GM23338 (cell line): ENCODE data around the gene BZW2. TPM values are rescaled to one million over a fixed set of nuclear protein-coding genes. Genes with fewer than 3 reads are reported as not detected.

Experiments
- ATAC-seq: fragments of 200-7000 bp; cut with Tn5 transposase; 3 replicates; pipeline ENCODE4 v1.9.1; 2020
- DNase-seq: peaks from one replicate; pipeline ENCODE4 v3.0.0-alpha.2; 2015; ENCODE audit warnings: low spot score
- H2AFZ ChIP-seq: fragments of 200-600 bp; sonication (generic); 2 replicates; pipeline ENCODE4 v1.8.0; 2016; ENCODE audit warnings: antibody characterized with exemption, mild to moderate bottlenecking, moderate library complexity
- H3F3A ChIP-seq: fragments of 200-600 bp; sonication (generic); replicated peaks from 2 replicates; pipeline ENCODE4 v1.8.0; 2017; ENCODE audit warnings: antibody characterized with exemption, mixed run types, low read depth
- H3K27ac ChIP-seq: fragments of 200-600 bp; sonication (generic); 2 replicates; pipeline ENCODE4 v1.6.1; 2016; ENCODE audit warnings: low read depth
- H3K27me3 ChIP-seq: fragments of 200-600 bp; sonication (generic); 2 replicates; pipeline ENCODE4 v1.8.0; 2016; ENCODE audit warnings: mild to moderate bottlenecking, mixed run types, moderate library complexity; ENCODE audit not compliant: insufficient read depth
- H3K36me3 ChIP-seq: fragments of 200-600 bp; sonication (generic); 2 replicates; pipeline ENCODE4 v1.8.0; 2016; ENCODE audit warnings: mild to moderate bottlenecking; ENCODE audit not compliant: insufficient read depth
- H3K4me1 ChIP-seq: fragments of 200-600 bp; sonication (generic); 2 replicates; pipeline ENCODE4 v1.8.0; 2016; ENCODE audit warnings: mild to moderate bottlenecking, moderate library complexity; ENCODE audit not compliant: insufficient read depth
- H3K4me2 ChIP-seq: fragments of 200-600 bp; sonication (generic); 2 replicates; pipeline ENCODE4 v1.7.1; 2017; ENCODE audit warnings: mixed run types
- H3K4me3 ChIP-seq: fragments of 200-600 bp; sonication (generic); 2 replicates; pipeline ENCODE4 v1.6.1; 2016; ENCODE audit warnings: mixed run types
- H3K79me2 ChIP-seq: fragments of 200-600 bp; sonication (generic); replicated peaks from 2 replicates; pipeline ENCODE4 v1.8.0; 2017; ENCODE audit warnings: mild to moderate bottlenecking; ENCODE audit not compliant: insufficient read depth
- H3K9me2 ChIP-seq: fragments of 200-600 bp; sonication (generic); 2 replicates; pipeline ENCODE4 v1.8.0; 2017; ENCODE audit not compliant: insufficient read depth
- H4K20me1 ChIP-seq: fragments of 200-600 bp; sonication (generic); replicated peaks from 2 replicates; pipeline ENCODE4 v1.8.0; 2017; ENCODE audit warnings: mild to moderate bottlenecking; ENCODE audit not compliant: insufficient read depth
- H3K27ac Mint-ChIP-seq: 2 replicates; pipeline ENCODE4 v1.8.0; 2020; ENCODE audit warnings: inconsistent platforms, mild to moderate bottlenecking, moderate library complexity, mixed read lengths
- H3K27me3 Mint-ChIP-seq: 3 replicates; pipeline ENCODE4 v1.8.0; 2022; ENCODE audit warnings: low read depth, mild to moderate bottlenecking, moderate library complexity, mixed read lengths, inconsistent platforms; ENCODE audit not compliant: insufficient read depth, poor library complexity
- H3K36me3 Mint-ChIP-seq: 3 replicates; pipeline ENCODE4 v1.8.0; 2021; ENCODE audit warnings: low read depth, mild to moderate bottlenecking, inconsistent platforms, moderate library complexity, mixed read lengths
- H3K4me1 Mint-ChIP-seq: 3 replicates; pipeline ENCODE4 v1.8.0; 2020; ENCODE audit warnings: mild to moderate bottlenecking, inconsistent platforms, mixed read lengths
- H3K4me3 Mint-ChIP-seq: 3 replicates; pipeline ENCODE4 v1.8.0; 2021; ENCODE audit warnings: moderate library complexity, mild to moderate bottlenecking, inconsistent platforms, mixed read lengths
- H3K9me3 Mint-ChIP-seq: 3 replicates; pipeline ENCODE4 v1.8.0; 2020; ENCODE audit warnings: moderate library complexity, mild to moderate bottlenecking, inconsistent platforms, mixed read lengths
- CREB1 ChIP-seq: fragments of 250-450 bp; sonication (Bioruptor Pico); IDR thresholded peaks from 2 replicates; pipeline ENCODE4 v1.5.0; 2020; ENCODE audit warnings: low read depth, mild to moderate bottlenecking, moderate library complexity
- ETS1 ChIP-seq: IDR thresholded peaks from 2 replicates; pipeline ENCODE4 v1.6.1; 2016; ENCODE audit warnings: antibody characterized with exemption
- EZH2 ChIP-seq: fragments of 200-600 bp; sonication (generic); IDR thresholded peaks from one replicate; pipeline ENCODE4 v1.8.0; 2017; ENCODE audit warnings: antibody characterized with exemption, mild to moderate bottlenecking, low read depth; ENCODE audit not compliant: unreplicated experiment
- EZH2phosphoT487 ChIP-seq: fragments of 200-600 bp; sonication (generic); IDR thresholded peaks from one replicate; pipeline ENCODE4 v1.8.1; 2018; ENCODE audit warnings: antibody characterized with exemption; ENCODE audit not compliant: unreplicated experiment
- JUNB ChIP-seq: IDR thresholded peaks from one replicate; pipeline ENCODE4 v1.6.1; 2016; ENCODE audit warnings: antibody characterized with exemption; ENCODE audit not compliant: unreplicated experiment
- NANOG ChIP-seq: IDR thresholded peaks from 2 replicates; pipeline ENCODE4 v1.6.1; 2016; ENCODE audit warnings: antibody characterized with exemption, borderline replicate concordance
- STAT1 ChIP-seq: IDR thresholded peaks from one replicate; pipeline ENCODE4 v1.6.1; 2016; ENCODE audit warnings: antibody characterized with exemption; ENCODE audit not compliant: unreplicated experiment
- ZNF331 ChIP-seq: fragments of 250-450 bp; sonication (Bioruptor Pico); IDR thresholded peaks from 2 replicates; pipeline ENCODE4 v1.5.0; 2020; ENCODE audit warnings: low read depth, mild to moderate bottlenecking, moderate library complexity
- ZNF462 ChIP-seq: fragments of 250-450 bp; sonication (Bioruptor Pico); IDR thresholded peaks from 2 replicates; pipeline ENCODE4 v1.5.0; 2020; ENCODE audit warnings: mild to moderate bottlenecking, moderate library complexity
- polyA plus RNA-seq: library from polyadenylated mRNA; unstranded; fragments of >200 nt; fragmentation: Nextera tagmentation; extraction: Ambion mirVana; gene quantifications from 2 replicates; pipeline ENCODE4 v1.2.1, GENCODE V29; 2016
- total RNA-seq: library from RNA; depleted of rRNA; stranded (reverse); fragments of >200 nt; shearing (Covaris generic); gene quantifications from 2 replicates; pipeline ENCODE4 v1.2.3, GENCODE V29; 2014

Gene BZW2
- total and polyA plus RNA-seq, 2 experiments from 2014 or later, result 88.8 to 108 TPM

- H3K4me1 ChIP-seq, result peaks cover 29% of the 10 kb centered on the region
- H3K9me3 Mint-ChIP-seq, result no peaks in the 10 kb centered on the region
- peaks cover 65% of the 10 kb centered on the region for H3K79me2 ChIP-seq
- no peak for ATAC-seq
- H3K4me2 ChIP-seq, result peak overlapping the region; percentile 90
- peaks cover 12% of the 10 kb centered on the region for H3K27me3 Mint-ChIP-seq
- no peaks in the 10 kb centered on the region for H3K9me2 ChIP-seq
- TF ChIP-seq ETS1 (no peak), CREB1 (CRISPR knock-in tag) (no peak)
- no peaks in the 10 kb centered on the region for H3K36me3 ChIP-seq
- peak overlapping the region; percentile 98 for H3K4me3 Mint-ChIP-seq
- no peak overlapping the region for H3K27ac ChIP-seq
- H3K27ac Mint-ChIP-seq, result no peak overlapping the region
- H3F3A ChIP-seq, result no peaks in the 10 kb centered on the region
- H3K4me3 ChIP-seq, result peak overlapping the region; percentile 88
- H3K4me1 Mint-ChIP-seq, result peaks cover 55% of the 10 kb centered on the region
- peaks cover 10% of the 10 kb centered on the region for H3K27me3 ChIP-seq
- no peak for DNase-seq
- H2AFZ ChIP-seq, result no peak overlapping the region
- H3K36me3 Mint-ChIP-seq, result no peaks in the 10 kb centered on the region; the same call in 2 of the 3 replicates
- H4K20me1 ChIP-seq, result peaks cover 53% of the 10 kb centered on the region
Observed at GRCh38 chr7:16647435-16647960, 1.5 kb downstream of the BZW2 start.

- peak overlapping the region; percentile 70; the same call in 1 of the 2 replicates for H3K27ac Mint-ChIP-seq
- H3K79me2 ChIP-seq, result peaks cover 75% of the 10 kb centered on the region
- TF ChIP-seq ETS1 (no peak), EZH2phosphoT487 (no peak), ZNF331 (CRISPR knock-in tag) (no peak), ZNF462 (CRISPR knock-in tag) (0 out of 2 replicates have a peak, but pooled peaks have one; percentile 15), JUNB (no peak), STAT1 (no peak), NANOG (no peak), EZH2 (no peak)
Observed at GRCh38 chr7:16648551-16648950, 2.6 kb downstream of the BZW2 start.

More at GRCh38 chr7:16648551-16648950, 2.6 kb downstream of the BZW2 start:
- peaks cover 58% of the 10 kb centered on the region for H3K4me1 Mint-ChIP-seq
- H3K36me3 Mint-ChIP-seq, result no peaks in the 10 kb centered on the region; the same call in 2 of the 3 replicates
- H3F3A ChIP-seq, result no peaks in the 10 kb centered on the region
- ATAC-seq, result peak; percentile 1; the same call in 1 of the 3 replicates
- H3K4me3 ChIP-seq, result peak overlapping the region; percentile 88
- H3K36me3 ChIP-seq, result no peaks in the 10 kb centered on the region
- peaks cover 12% of the 10 kb centered on the region for H3K27me3 Mint-ChIP-seq
- H4K20me1 ChIP-seq, result peaks cover 61% of the 10 kb centered on the region
- H3K4me1 ChIP-seq, result peaks cover 29% of the 10 kb centered on the region
- H3K9me3 Mint-ChIP-seq, result no peaks in the 10 kb centered on the region
- H3K9me2 ChIP-seq, result no peaks in the 10 kb centered on the region
- H3K4me2 ChIP-seq, result peak overlapping the region; percentile 90
- H3K27ac ChIP-seq, result peak overlapping the region; percentile 8; the same call in 1 of the 2 replicates
- no peak overlapping the region for H2AFZ ChIP-seq
- DNase-seq, result peak; percentile 39
- peaks cover 10% of the 10 kb centered on the region for H3K27me3 ChIP-seq
- H3K4me3 Mint-ChIP-seq, result peak overlapping the region; percentile 48
